SHP77 (cell line): ENCODE measurements around the gene SURF2.
A peak's percentile ranks its signal among the peaks of the same experiment; 100 is the strongest.

Experiments used
- DNase-seq, 2 experiments: peaks; one replicate each; lab custom pipeline; 2025; lab: John Stamatoyannopoulos, UW

Gene SURF2

GRCh38 chr9:133401588-133401987 lies 45.2 kb downstream of the SURF2 start:
- DNase-seq = no peak

GRCh38 chr9:133402689-133403088 lies 46.3 kb downstream of the SURF2 start:
- DNase-seq = no peak

- no peak for DNase-seq
Measured at GRCh38 chr9:133403766-133404453, 47.6 kb downstream of the SURF2 start.

- no peak for DNase-seq
Measured at GRCh38 chr9:133404454-133405002, 48.2 kb downstream of the SURF2 start.

GRCh38 chr9:133405508-133406438 lies 49.4 kb downstream of the SURF2 start:
- no peak for DNase-seq

- DNase-seq = peak; percentile 55 to 58
Measured at GRCh38 chr9:133406480-133407307, 50.3 kb downstream of the SURF2 start.

- no peak for DNase-seq
Measured at GRCh38 chr9:133408042-133408441, 51.7 kb downstream of the SURF2 start.
